Osteoblast (primary cell): ENCODE results near the gene MRPL39. TPM values are rescaled to one million over a fixed set of nuclear protein-coding genes. Genes with fewer than 3 reads are reported as not detected.

Experiments
- DNase-seq: peaks from one replicate; pipeline ENCODE4 v3.0.0; 2011; ENCODE audit warnings: low spot score, mixed read lengths; ENCODE audit not compliant: insufficient read length; ENCODE audit errors: missing footprints
- H2AFZ ChIP-seq: 2 replicates; pipeline ENCODE4 v1.6.0; 2011; ENCODE audit warnings: mild to moderate bottlenecking, low read length
- H3K27ac ChIP-seq: 2 replicates; pipeline ENCODE4 v1.5.1; 2011; ENCODE audit warnings: mild to moderate bottlenecking, low read depth, low read length, moderate library complexity
- H3K27me3 ChIP-seq: 2 replicates; pipeline ENCODE4 v1.6.0; 2012; ENCODE audit warnings: mild to moderate bottlenecking, control low read depth, inconsistent platforms, low read length, moderate library complexity; ENCODE audit not compliant: insufficient read depth
- H3K36me3 ChIP-seq: 2 replicates; pipeline ENCODE4 v1.5.1; 2011; ENCODE audit warnings: mild to moderate bottlenecking, low read length, control low read depth, moderate library complexity; ENCODE audit not compliant: insufficient read depth
- H3K4me1 ChIP-seq: 2 replicates; pipeline ENCODE4 v1.5.1; 2011; ENCODE audit warnings: mild to moderate bottlenecking, low read length, control low read depth, moderate library complexity; ENCODE audit not compliant: insufficient read depth
- H3K4me2 ChIP-seq: 2 replicates; pipeline ENCODE4 v1.6.0; 2011; ENCODE audit warnings: mild to moderate bottlenecking, low read length; ENCODE audit not compliant: insufficient read depth
- H3K4me3 ChIP-seq: fragments of 200-600 bp; sonication (generic); 3 replicates; pipeline ENCODE4 v1.5.1; 2012; ENCODE audit warnings: mild to moderate bottlenecking, low read length, inconsistent platforms; ENCODE audit not compliant: insufficient read depth
- H3K79me2 ChIP-seq: 2 replicates; pipeline ENCODE4 v1.6.0; 2012; ENCODE audit warnings: mild to moderate bottlenecking, low read length, control low read depth, inconsistent platforms; ENCODE audit not compliant: insufficient read depth
- H3K9me3 ChIP-seq: 2 replicates; pipeline ENCODE4 v1.5.1; 2011; ENCODE audit warnings: low read depth, low read length, control low read depth
- H4K20me1 ChIP-seq: 2 replicates; pipeline ENCODE4 v1.6.0; 2012; ENCODE audit warnings: mild to moderate bottlenecking, low read length, control low read depth; ENCODE audit not compliant: insufficient read depth
- CTCF ChIP-seq: IDR thresholded peaks from 2 replicates; pipeline ENCODE4 v1.5.1; 2011; ENCODE audit warnings: mild to moderate bottlenecking, low read depth, low read length, moderate library complexity; ENCODE audit errors: extremely low read depth
- total RNA-seq: library from RNA; depleted of rRNA; stranded (reverse); fragments of >200 nt; gene quantifications from 2 replicates; pipeline ENCODE4 v1.2.3, GENCODE V29; 2012

The MRPL39 gene
- total RNA-seq, 1 donor, result 28.2 TPM

GRCh38 chr21:25572861-25573310, 34.4 kb downstream of the MRPL39 start:
- peak overlapping the region; percentile 70 for H3K4me2 ChIP-seq
- H3K27me3 ChIP-seq, result no peaks in the 10 kb centered on the region
- H3K4me3 ChIP-seq, result no peak overlapping the region
- no peaks in the 10 kb centered on the region for H3K9me3 ChIP-seq
- no peaks in the 10 kb centered on the region for H4K20me1 ChIP-seq
- no peaks in the 10 kb centered on the region for H3K36me3 ChIP-seq
- TF ChIP-seq CTCF, result no peak
- no peak for DNase-seq
- peaks cover 6% of the 10 kb centered on the region for H3K79me2 ChIP-seq
- peak overlapping the region; percentile 78 for H3K27ac ChIP-seq
- H2AFZ ChIP-seq, result peak overlapping the region; percentile 15
- peaks cover 41% of the 10 kb centered on the region for H3K4me1 ChIP-seq

DNA sequence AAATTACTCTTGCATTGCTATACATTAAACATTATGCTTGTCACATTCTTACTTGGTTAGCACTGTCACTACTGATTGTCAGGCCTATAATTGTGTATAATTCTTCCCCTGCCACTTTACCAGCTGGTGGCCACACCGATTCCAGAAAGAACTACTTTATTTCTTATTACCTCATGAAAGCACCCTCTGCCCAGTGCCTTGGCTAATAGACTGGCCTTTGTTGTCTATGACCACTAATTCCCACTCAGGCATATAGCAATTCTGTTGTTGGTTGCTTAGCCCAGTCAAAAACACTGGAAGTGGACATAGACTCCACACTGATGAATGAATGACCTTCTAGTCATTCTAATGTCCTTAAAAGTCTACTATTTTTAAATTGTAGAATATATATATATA, 35.6 kb downstream of the MRPL39 start:
- Histone ChIP-seq H3K4me1 (peaks cover 36% of the 10 kb centered on the region), H2AFZ (no peak overlapping the region), H3K36me3 (no peaks in the 10 kb centered on the region), H4K20me1 (no peaks in the 10 kb centered on the region), H3K4me3 (no peak overlapping the region), H3K27ac (no peak overlapping the region), H3K27me3 (no peaks in the 10 kb centered on the region), H3K79me2 (peaks cover 12% of the 10 kb centered on the region), H3K4me2 (no peak overlapping the region), H3K9me3 (no peaks in the 10 kb centered on the region)
- TF ChIP-seq CTCF, result no peak
- no peak for DNase-seq

DNA sequence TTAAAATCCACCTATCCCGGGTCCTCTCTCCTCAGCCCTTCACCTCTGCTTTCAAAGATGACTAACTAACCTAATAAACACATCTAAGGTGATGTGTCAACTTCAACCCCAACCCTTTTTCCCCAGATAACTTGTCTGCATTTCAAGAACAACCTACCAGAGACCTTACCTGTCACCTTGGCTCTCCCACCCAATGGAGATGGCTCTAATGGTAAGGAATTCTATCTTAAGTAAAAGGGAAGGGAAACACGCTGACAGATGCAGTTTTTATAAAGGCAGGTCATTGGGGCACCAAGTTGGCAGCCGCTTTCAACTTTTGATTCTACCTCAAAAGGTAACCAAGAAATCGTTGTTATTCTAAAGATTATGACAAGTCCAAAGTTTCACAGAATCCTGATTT, 37.6 kb downstream of the MRPL39 start:
- H3K79me2 ChIP-seq, result peaks cover 29% of the 10 kb centered on the region

DNA sequence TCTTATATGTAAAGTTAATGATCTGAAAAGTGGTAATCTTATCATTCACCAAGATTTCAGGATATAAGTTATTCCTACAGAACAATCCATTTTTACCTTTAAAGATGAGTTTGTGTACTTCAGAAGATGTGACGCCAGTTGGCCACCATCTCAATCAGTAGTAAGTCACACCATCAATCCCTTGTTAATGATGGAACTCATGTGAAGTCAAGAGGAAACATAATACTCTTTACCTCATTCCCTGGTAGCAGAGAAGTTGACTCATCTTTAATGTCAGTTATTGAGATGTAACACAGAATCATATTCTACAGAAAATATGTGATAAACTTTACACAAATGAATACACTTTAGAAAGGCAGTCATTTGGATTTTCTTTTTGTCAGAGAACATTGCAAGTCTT, 38.2 kb downstream of the MRPL39 start:
- Histone ChIP-seq H3K27me3 (no peaks in the 10 kb centered on the region), H2AFZ (no peak overlapping the region), H4K20me1 (no peaks in the 10 kb centered on the region), H3K4me3 (no peak overlapping the region), H3K4me2 (no peak overlapping the region), H3K9me3 (no peaks in the 10 kb centered on the region), H3K27ac (peak overlapping the region; percentile 15), H3K4me1 (peaks cover 33% of the 10 kb centered on the region), H3K36me3 (peaks cover 4% of the 10 kb centered on the region), H3K79me2 (peaks cover 35% of the 10 kb centered on the region)
- no peak for TF ChIP-seq CTCF
- no peak for DNase-seq

More for the DNA sequence above, 37.6 kb downstream of the MRPL39 start:
- H4K20me1 ChIP-seq, result no peaks in the 10 kb centered on the region
- peaks cover 4% of the 10 kb centered on the region for H3K36me3 ChIP-seq
- no peaks in the 10 kb centered on the region for H3K9me3 ChIP-seq
- DNase-seq, result no peak
- H3K4me2 ChIP-seq, result no peak overlapping the region
- H3K27ac ChIP-seq, result peak overlapping the region; percentile 15
- H3K4me3 ChIP-seq, result no peak overlapping the region
- no peak for TF ChIP-seq CTCF
- no peak overlapping the region for H2AFZ ChIP-seq
- H3K4me1 ChIP-seq, result peaks cover 33% of the 10 kb centered on the region
- no peaks in the 10 kb centered on the region for H3K27me3 ChIP-seq
